GM06990 (cell line): ENCODE results near the gene TMEM150C.
"Not testable (repeated sequence)": the region's sequence is repeated elsewhere in the genome, so short reads cannot be mapped to it uniquely, and the experiment has no call there.

Experiments used
- DNase-seq: peaks from one replicate; pipeline ENCODE4 v3.0.0-alpha.2; 2011; ENCODE audit not compliant: insufficient read length; ENCODE audit errors: extremely low read depth
- H3K27me3 ChIP-seq: replicated peaks from 2 replicates; pipeline ENCODE4 v1.6.0; 2011; ENCODE audit warnings: low read length; ENCODE audit not compliant: control insufficient read depth, insufficient read depth
- H3K36me3 ChIP-seq: 2 replicates; pipeline ENCODE4 v1.5.1; 2011; ENCODE audit warnings: low read length; ENCODE audit not compliant: control insufficient read depth, insufficient read depth
- H3K4me3 ChIP-seq: replicated peaks from 2 replicates; pipeline ENCODE4 v1.5.1; 2011; ENCODE audit warnings: low read depth, mild to moderate bottlenecking, control low read depth, low read length
- TF ChIP-seq, protein P1 (sequence below): IDR thresholded peaks from 2 replicates; pipeline ENCODE4 v1.5.1; 2011; ENCODE audit warnings: low read length, control low read depth, mild to moderate bottlenecking, inconsistent platforms; ENCODE audit not compliant: insufficient read depth, poor library complexity, severe bottlenecking

TMEM150C gene

DNA sequence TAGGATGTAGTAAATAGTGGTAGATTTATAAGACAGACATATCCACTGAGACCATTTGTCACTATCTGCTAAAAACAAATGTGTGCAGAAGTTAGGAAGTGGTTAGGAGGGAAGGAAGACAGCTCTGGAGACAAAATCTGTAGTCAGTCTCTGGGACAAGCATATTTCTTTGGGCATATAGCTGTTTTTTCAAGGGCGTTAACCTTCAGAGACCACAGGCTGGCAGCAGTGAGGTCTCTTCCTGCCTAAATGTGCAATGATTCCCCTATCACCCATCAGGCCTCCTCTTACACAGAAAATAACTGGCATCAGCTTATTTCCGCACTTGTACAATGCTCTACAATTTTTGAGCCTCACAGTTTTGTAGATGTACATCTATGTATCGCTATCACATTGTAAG is 6.5 kb downstream of the TMEM150C start:
- Histone ChIP-seq H3K36me3 (no peaks in the 10 kb centered on the region), H3K27me3 (no peaks in the 10 kb centered on the region), H3K4me3 (no peak overlapping the region)
- DNase-seq, result no peak
- TF ChIP-seq, protein P1, sequence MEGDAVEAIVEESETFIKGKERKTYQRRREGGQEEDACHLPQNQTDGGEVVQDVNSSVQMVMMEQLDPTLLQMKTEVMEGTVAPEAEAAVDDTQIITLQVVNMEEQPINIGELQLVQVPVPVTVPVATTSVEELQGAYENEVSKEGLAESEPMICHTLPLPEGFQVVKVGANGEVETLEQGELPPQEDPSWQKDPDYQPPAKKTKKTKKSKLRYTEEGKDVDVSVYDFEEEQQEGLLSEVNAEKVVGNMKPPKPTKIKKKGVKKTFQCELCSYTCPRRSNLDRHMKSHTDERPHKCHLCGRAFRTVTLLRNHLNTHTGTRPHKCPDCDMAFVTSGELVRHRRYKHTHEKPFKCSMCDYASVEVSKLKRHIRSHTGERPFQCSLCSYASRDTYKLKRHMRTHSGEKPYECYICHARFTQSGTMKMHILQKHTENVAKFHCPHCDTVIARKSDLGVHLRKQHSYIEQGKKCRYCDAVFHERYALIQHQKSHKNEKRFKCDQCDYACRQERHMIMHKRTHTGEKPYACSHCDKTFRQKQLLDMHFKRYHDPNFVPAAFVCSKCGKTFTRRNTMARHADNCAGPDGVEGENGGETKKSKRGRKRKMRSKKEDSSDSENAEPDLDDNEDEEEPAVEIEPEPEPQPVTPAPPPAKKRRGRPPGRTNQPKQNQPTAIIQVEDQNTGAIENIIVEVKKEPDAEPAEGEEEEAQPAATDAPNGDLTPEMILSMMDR, result no peak

DNA sequence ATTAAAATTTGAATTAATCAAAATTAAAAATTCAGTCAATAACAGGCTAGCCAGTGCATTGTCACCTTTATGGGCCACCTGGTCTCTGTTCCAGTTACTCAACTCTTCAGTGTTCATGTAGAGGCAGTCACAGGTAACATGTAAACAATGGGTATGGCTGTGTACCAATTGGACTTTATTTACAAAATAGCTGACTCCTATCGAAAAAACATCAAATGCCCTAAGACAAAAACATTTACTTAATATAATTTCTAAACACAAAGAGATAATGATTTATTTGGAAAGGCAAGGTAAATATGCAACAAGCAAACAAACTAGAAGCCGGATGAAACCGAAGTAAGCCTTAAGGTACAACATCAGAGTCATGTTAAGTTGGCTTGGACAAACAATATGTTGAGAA is 8.8 kb downstream of the TMEM150C start:
- H3K36me3 ChIP-seq, result no peaks in the 10 kb centered on the region
- TF ChIP-seq, protein P1, result no peak
- no peaks in the 10 kb centered on the region for H3K27me3 ChIP-seq
- no peak for DNase-seq
- H3K4me3 ChIP-seq, result no peak overlapping the region

DNA sequence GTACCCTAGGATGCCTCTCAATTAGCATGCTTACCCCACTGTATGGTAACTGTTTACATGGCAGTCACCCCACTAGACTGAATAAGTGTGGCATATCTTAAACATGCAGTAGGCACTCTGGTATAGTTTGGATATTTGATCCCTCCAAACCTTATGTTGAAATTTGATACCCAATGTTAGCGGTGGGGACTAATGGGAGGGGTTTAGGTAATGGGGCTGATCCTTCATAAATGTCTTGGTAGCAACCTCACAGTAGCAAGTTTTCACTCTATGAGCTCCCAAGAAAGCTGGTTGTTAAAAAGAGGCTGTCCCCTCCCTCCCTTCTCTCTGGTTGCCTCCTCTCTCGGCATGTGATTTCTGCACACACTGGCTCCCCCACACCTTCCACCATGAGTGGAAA is 10.1 kb downstream of the TMEM150C start:
- Histone ChIP-seq H3K27me3 (no peaks in the 10 kb centered on the region), H3K36me3 (no peaks in the 10 kb centered on the region), H3K4me3 (no peak overlapping the region)
- TF ChIP-seq, protein P1, result no peak
- DNase-seq, result no peak

DNA sequence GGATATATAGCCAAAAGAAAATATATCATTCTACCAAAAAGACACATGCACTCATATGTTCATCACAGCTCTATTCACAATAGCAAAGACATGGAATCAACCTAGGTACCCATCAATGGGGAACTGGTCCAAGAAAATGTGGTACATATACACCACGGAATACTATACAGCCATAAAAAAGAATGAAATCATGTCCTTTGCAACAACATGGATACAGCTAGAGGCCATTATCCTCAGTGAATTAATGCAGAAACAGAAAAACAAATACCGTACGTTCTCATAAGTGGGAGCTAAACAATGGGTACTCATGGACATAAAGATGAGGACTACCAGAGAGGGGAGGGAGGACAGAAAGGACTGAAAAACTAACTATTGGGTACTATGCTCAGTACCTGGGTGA is 13.9 kb downstream of the TMEM150C start:
- not testable (repeated sequence) for DNase-seq, H3K4me3 ChIP-seq, H3K27me3 ChIP-seq, H3K36me3 ChIP-seq

DNA sequence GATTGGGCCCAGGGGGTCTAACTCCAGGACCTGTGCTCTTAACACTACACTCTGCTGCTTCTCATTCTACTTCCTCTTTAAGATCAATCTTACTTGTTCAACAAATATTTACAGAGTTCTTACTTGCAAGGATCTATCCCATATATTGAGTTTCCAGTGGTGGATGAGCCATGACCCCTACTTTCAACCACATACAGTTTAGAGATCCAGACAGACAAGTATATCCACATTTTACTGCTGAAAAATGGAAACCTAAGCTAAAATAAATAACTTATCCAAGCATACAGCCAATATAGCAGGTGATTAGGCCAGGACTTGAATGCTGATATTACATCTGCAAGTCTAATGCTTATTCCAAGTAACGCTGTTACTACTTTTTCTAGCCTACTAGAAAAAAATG is 18.7 kb downstream of the TMEM150C start:
- H3K27me3 ChIP-seq, result no peaks in the 10 kb centered on the region
- H3K36me3 ChIP-seq, result no peaks in the 10 kb centered on the region
- TF ChIP-seq, protein P1, result no peak
- DNase-seq, result no peak
- H3K4me3 ChIP-seq, result no peak overlapping the region

DNA sequence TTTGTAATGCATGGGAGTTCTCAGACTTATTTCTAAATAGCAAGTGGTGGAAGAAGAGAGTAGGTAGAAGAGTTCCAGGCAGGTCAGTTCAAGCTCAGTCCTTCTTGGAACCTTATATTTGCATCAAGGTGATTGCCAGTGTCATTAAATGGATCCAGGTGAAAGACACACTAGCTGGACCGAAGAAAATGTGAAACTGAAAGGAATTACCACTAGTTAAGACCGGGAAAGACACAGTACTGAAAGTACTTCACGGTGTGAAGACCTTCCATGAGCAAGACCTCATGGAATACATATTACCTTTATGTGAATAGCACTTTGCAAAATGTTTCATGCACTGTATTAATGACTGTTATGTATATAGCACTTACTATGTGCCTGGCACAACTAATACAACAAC is 19.1 kb downstream of the TMEM150C start:
- no peaks in the 10 kb centered on the region for H3K27me3 ChIP-seq
- no peak for DNase-seq
- H3K36me3 ChIP-seq, result no peaks in the 10 kb centered on the region
- no peak overlapping the region for H3K4me3 ChIP-seq
- TF ChIP-seq, protein P1, result no peak
